Panc1 (cell line): ENCODE data around the gene CIROP. TPM values are rescaled to one million over a fixed set of nuclear protein-coding genes. Genes with fewer than 3 reads are reported as not detected.

Experiments used
- ATAC-seq: fragments of 200-7000 bp; cut with Tn5 transposase; 2 replicates; pipeline ENCODE4 v1.9.1; 2020; ENCODE audit warnings: mild to moderate bottlenecking, moderate library complexity
- BruUV-seq: library from RNA; stranded (reverse); fragments of 400-500 nt; replicated peaks from 2 replicates; lab custom pipeline; 2021; lab: Mats Ljungman, UMichigan
- CTCF ChIA-PET: fragments of 300-600 bp; sonication (Branson Sonifier 250); formaldehyde crosslinking; loops from one replicate; lab custom pipeline; 2022; ENCODE audit warnings: antibody characterized with exemption; lab: Charles Lee
- POLR2A ChIA-PET: fragments of 300-600 bp; sonication (Branson Sonifier 250); formaldehyde crosslinking; loops from one replicate; lab custom pipeline; 2022; ENCODE audit warnings: antibody characterized with exemption; lab: Charles Lee
- DNase-seq: peaks from one replicate; pipeline ENCODE4 v3.0.0-alpha.2; 2010; ENCODE audit warnings: low read depth, low spot score
- H3K27ac ChIP-seq: 2 replicates; pipeline ENCODE4 v1.5.1; 2011; ENCODE audit warnings: mild to moderate bottlenecking, low read length, inconsistent platforms
- H3K27me3 ChIP-seq: fragments of 200-500 bp; sonication (Bioruptor generic); 2 replicates; pipeline ENCODE4 v1.6.0; 2014; ENCODE audit warnings: low read length, inconsistent platforms; ENCODE audit not compliant: control insufficient read depth, insufficient read depth
- H3K36me3 ChIP-seq: fragments of 200-500 bp; sonication (Bioruptor generic); 2 replicates; pipeline ENCODE4 v1.5.1; 2014; ENCODE audit warnings: inconsistent platforms, mild to moderate bottlenecking, low read length, moderate library complexity; ENCODE audit not compliant: control insufficient read depth, insufficient read depth
- H3K4me1 ChIP-seq: 2 replicates; pipeline ENCODE4 v1.5.1; 2011; ENCODE audit warnings: inconsistent platforms, mild to moderate bottlenecking, low read length, moderate library complexity; ENCODE audit not compliant: control insufficient read depth, insufficient read depth
- H3K4me3 ChIP-seq, 2 experiments: 2 replicates each; pipeline ENCODE4 v1.5.1; 2011 to 2012; ENCODE audit warnings: low read depth in 2 of 2, low read length in 2 of 2, mild to moderate bottlenecking in 2 of 2, inconsistent platforms in 1 of 2, moderate library complexity in 1 of 2
- H3K9me3 ChIP-seq: fragments of 200-500 bp; sonication (Bioruptor generic); 2 replicates; pipeline ENCODE4 v1.5.1; 2014; ENCODE audit warnings: low read depth, mild to moderate bottlenecking, inconsistent platforms, low read length, moderate library complexity; ENCODE audit not compliant: control insufficient read depth, insufficient read depth
- CTCF ChIP-seq: fragments of 450-650 bp; IDR thresholded peaks from 2 replicates; pipeline ENCODE4 v1.5.1; 2017; ENCODE audit warnings: mild to moderate bottlenecking
- POLR2AphosphoS5 ChIP-seq: IDR thresholded peaks from 2 replicates; pipeline ENCODE4 v1.6.1; 2012; ENCODE audit warnings: mild to moderate bottlenecking, low read depth, low read length, moderate library complexity
- REST ChIP-seq, 2 experiments: IDR thresholded peaks; 2 replicates each; pipeline ENCODE4 v1.6.1; 2011 to 2012; ENCODE audit warnings: low read depth in 2 of 2, control low read depth in 1 of 2, low read length in 1 of 2, mild to moderate bottlenecking in 1 of 2, moderate library complexity in 1 of 2; ENCODE audit not compliant: insufficient read depth in 1 of 2
- SIN3A ChIP-seq: IDR thresholded peaks from 2 replicates; pipeline ENCODE4 v1.6.1; 2012; ENCODE audit warnings: low read depth, mild to moderate bottlenecking, low read length, moderate library complexity, borderline replicate concordance; ENCODE audit not compliant: insufficient read depth
- TCF7L2 ChIP-seq: IDR thresholded peaks from 2 replicates; pipeline ENCODE4 v1.6.1; 2011; ENCODE audit warnings: mild to moderate bottlenecking, low read depth, low read length, inconsistent platforms
- in situ Hi-C: cut with HindIII; loops from 2 replicates; pipeline ENCODE4 v1.10.0; 2016; ENCODE audit warnings: low sequenced_read_pairs, low pct_unique_long_range_greater_than_20kb
- intact Hi-C: fragments of 100-400 bp; cut with micrococcal nuclease; formaldehyde crosslinking; loops from one replicate; pipeline ENCODE4 v1.10.0; 2022; ENCODE audit not compliant: unreplicated experiment
- total RNA-seq: library from RNA; stranded (reverse); gene quantifications from one replicate; pipeline ENCODE4 v1.2.1, GENCODE V29; 2021; ENCODE audit not compliant: unreplicated experiment

Gene CIROP
- total RNA-seq, 1 experiment from 2014 or later = not detected

- H3K27ac ChIP-seq = no peak overlapping the region
- TF ChIP-seq CTCF (no peak), POLR2AphosphoS5 (no peak)
- in situ Hi-C loops (no loop called here), intact Hi-C loops (no loop called here)
- POLR2A ChIA-PET = interaction anchor here (0.6 kb wide), 1 partner anchor 31 kb away, joined by 4 read pairs; no protein-coding TSS in a partner anchor
- H3K9me3 ChIP-seq = no peaks in the 10 kb centered on the region
- H3K4me1 ChIP-seq = no peaks in the 10 kb centered on the region
- no peaks in the 10 kb centered on the region; the same call in 1 of the 2 replicates for H3K27me3 ChIP-seq
- DNase-seq = no peak
- H3K36me3 ChIP-seq = no peaks in the 10 kb centered on the region
- ATAC-seq = no peak
- H3K4me3 ChIP-seq = no peak overlapping the region
- BruUV-seq = no TSS peak
- CTCF ChIA-PET = no interaction called here
Observed at GRCh38 chr14:23148591-23149249, 43.9 kb upstream of the CIROP start.

- intact Hi-C loops = no loop called here
- Histone ChIP-seq H3K27me3 (no peaks in the 10 kb centered on the region; the same call in 1 of the 2 replicates), H3K4me1 (no peaks in the 10 kb centered on the region), H3K27ac (no peak overlapping the region), H3K9me3 (no peaks in the 10 kb centered on the region), H3K36me3 (no peaks in the 10 kb centered on the region), H3K4me3 (no peak overlapping the region)
- no TSS peak for BruUV-seq
- TF ChIP-seq TCF7L2 = no peak
- TF ChIP-seq SIN3A = no peak
- TF ChIP-seq POLR2AphosphoS5 = no peak
- no peak for TF ChIP-seq REST (IDR thresholded peaks at IDR 0.05; ENCODE audit: insufficient read depth in 1 of 2, low read depth in 2 of 2, low read length in 1 of 2)
- no peak for ATAC-seq
- in situ Hi-C loops = no loop called here
- no peak for DNase-seq
- ChIA-PET CTCF (no interaction called here), POLR2A (no interaction called here)
Observed at GRCh38 chr14:23147676-23148075, 42.9 kb upstream of the CIROP start.

GRCh38 chr14:23146980-23147379 is 42.2 kb upstream of the CIROP start:
- intact Hi-C loops = no loop called here
- Histone ChIP-seq H3K9me3 (no peaks in the 10 kb centered on the region), H3K27me3 (no peaks in the 10 kb centered on the region; the same call in 1 of the 2 replicates), H3K4me3 (no peak overlapping the region), H3K4me1 (no peaks in the 10 kb centered on the region), H3K27ac (no peak overlapping the region), H3K36me3 (no peaks in the 10 kb centered on the region)
- ATAC-seq (no peak), DNase-seq (no peak)
- no TSS peak for BruUV-seq
- ChIA-PET CTCF (no interaction called here), POLR2A (no interaction called here)
- TF ChIP-seq SIN3A (no peak), TCF7L2 (no peak), REST (IDR thresholded peaks at IDR 0.05; ENCODE audit: insufficient read depth in 1 of 2, low read depth in 2 of 2, low read length in 1 of 2) (no peak), POLR2AphosphoS5 (no peak), CTCF (no peak)
- in situ Hi-C loops = no loop called here
